Spleen (tissue), 11 donors: ENCODE results near the gene SLC44A1. TPM values are rescaled to one million over a fixed set of nuclear protein-coding genes. Genes with fewer than 3 reads are reported as not detected.

Source experiments
- DNase-seq: peaks from one replicate; pipeline ENCODE4 v3.0.0-alpha.2; 2020
- H3K27ac ChIP-seq, 8 donors: fragments of 200-600 bp; sonication (generic) in 7 of 8; 1 replicate in 4 of 8; 2 replicates in 4 of 8; pipeline versions ENCODE4 v1.5.0 to v1.8.0; 2016 to 2021; ENCODE audit warnings: inconsistent platforms in 4 of 8, mild to moderate bottlenecking in 4 of 8, moderate library complexity in 1 of 8
- H3K27me3 ChIP-seq, 7 donors: fragments of 200-600 bp; sonication (generic) in 6 of 7; replicated peaks in 1 of 7; 1 replicate in 4 of 7; 2 replicates in 3 of 7; pipeline versions ENCODE4 v1.5.0 to v1.8.0; 2016 to 2021; ENCODE audit warnings: inconsistent platforms in 3 of 7, mild to moderate bottlenecking in 1 of 7
- H3K36me3 ChIP-seq, 6 donors: fragments of 200-600 bp; sonication (generic) in 5 of 6; 1 replicate in 4 of 6; 2 replicates in 2 of 6; pipeline versions ENCODE4 v1.5.0 to v1.8.0; 2016 to 2021; ENCODE audit warnings: inconsistent platforms in 2 of 6
- H3K4me1 ChIP-seq, 6 donors: fragments of 200-600 bp; sonication (generic) in 5 of 6; 1 replicate in 3 of 6; 2 replicates in 3 of 6; pipeline versions ENCODE4 v1.5.0 to v1.8.0; 2016 to 2021; ENCODE audit warnings: inconsistent platforms in 3 of 6
- H3K4me3 ChIP-seq, 8 donors: fragments of 200-600 bp; sonication (generic) in 7 of 8; 1 replicate in 4 of 8; 2 replicates in 4 of 8; pipeline versions ENCODE4 v1.5.0 to v1.8.0; 2016 to 2021; ENCODE audit warnings: inconsistent platforms in 4 of 8, mild to moderate bottlenecking in 4 of 8, moderate library complexity in 2 of 8
- H3K9me3 ChIP-seq, 8 donors: fragments of 200-600 bp; sonication (generic) in 7 of 8; 1 replicate in 4 of 8; 2 replicates in 4 of 8; pipeline versions ENCODE4 v1.5.0 to v1.8.0; 2016 to 2021; ENCODE audit warnings: inconsistent platforms in 4 of 8
- POLR2A ChIP-seq, 3 donors: fragments of 450-650 bp; IDR thresholded peaks; one replicate each; pipeline ENCODE4 v1.5.1; 2017; ENCODE audit warnings: antibody characterized with exemption in 3 of 3, mild to moderate bottlenecking in 1 of 3
- POLR2AphosphoS5 ChIP-seq, 3 donors: sonication (generic); formaldehyde crosslinking; IDR thresholded peaks; one replicate each; pipeline ENCODE4 v1.5.1; 2017; ENCODE audit warnings: antibody characterized with exemption in 3 of 3
- WGBS, 5 donors: extraction: QIAGEN DNeasy Blood & Tissue Kit in 3 of 5; methylation state at CpG; one replicate each; pipeline versions ENCODE4 v1.1.5 to v1.1.7; 2013 to 2018; 5-methylcytosine and 5-hydroxymethylcytosine counted together
- intact Hi-C: fragments of 100-400 bp; cut with DNase I; formaldehyde crosslinking; loops from one replicate; pipeline ENCODE4 v1.15.0; 2023; ENCODE audit warnings: low total_unique reads
- polyA plus RNA-seq, 3 donors: library from polyadenylated mRNA; stranded (reverse); fragments of 200-250 nt; gene quantifications; one replicate each; pipeline ENCODE4 v1.2.1, GENCODE V29; 2013
- total RNA-seq, 7 donors: library from RNA; depleted of rRNA in 3 of 7; stranded (reverse); fragments of >200 nt in 3 of 7; fragmentation: NEBNext Ultra II Directional in 4 of 7; extraction: Animal tissue kit (Norgen Biotek cat#: 25700) in 4 of 7; gene quantifications; one replicate each; pipeline versions ENCODE4 v1.1.0 to v1.2.1, GENCODE V29; 2016 to 2021
- TF ChIP-seq, protein P1 (sequence below), 11 experiments: fragments of 200-600 bp in 7 of 11; fragments of 450-650 bp in 4 of 11; sonication (generic) in 4 of 11; IDR thresholded peaks in 8 of 11; conservative IDR thresholded peaks in 3 of 11; 1 replicate in 7 of 11; 2 replicates in 4 of 11; pipeline versions ENCODE4 v1.4.0 to v1.8.0; 2016 to 2021; ENCODE audit warnings: antibody characterized with exemption in 11 of 11, inconsistent platforms in 4 of 11, mild to moderate bottlenecking in 1 of 11
- donor health status: healthy with polysubstance abuse.
- donor health status: DM: no; HTN: no; CAD: no; lungs with moderate emphysema.
- donor health status: DM: no; HTN: no; CAD: no.
- donor health status: Bipolar disorder and iron deficiency.
- donor health status: healthy.
- donor health status: DM: no; HTN: no; CAD: no.
- donor health status: DM: yes; HTN: yes; CAD: no.

The SLC44A1 gene
- total and polyA plus RNA-seq, 10 donors = 3.1 to 27.5 (median 21.9) TPM

DNA sequence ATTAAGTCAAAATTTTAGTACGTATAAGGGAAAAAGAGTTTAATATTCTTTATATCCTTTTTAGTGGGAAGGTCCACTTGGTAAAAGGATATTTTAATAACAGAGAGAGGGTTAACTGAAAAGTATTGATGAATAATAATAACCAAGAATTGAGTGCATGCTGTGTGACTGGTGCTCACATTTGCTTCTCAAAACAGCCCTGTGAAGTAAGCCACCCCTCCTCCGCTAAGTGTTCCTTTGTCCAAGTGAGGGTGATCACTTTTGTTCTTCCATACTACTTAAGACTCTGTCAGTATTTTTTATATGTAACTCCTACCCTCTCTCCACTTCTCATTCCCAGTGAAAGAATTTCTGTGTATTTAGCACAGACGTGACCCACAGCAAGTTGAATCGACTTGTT is 51.5 kb downstream of the SLC44A1 start:
- Histone ChIP-seq H3K27ac (peak overlapping the region in 1 of 8 donors; percentile 46), H3K9me3 (no peaks in the 10 kb centered on the region), H3K4me1 (peaks cover 0 to 21% (median 0%) of the 10 kb centered on the region in 6 donors), H3K4me3 (no peak overlapping the region), H3K27me3 (no peaks in the 10 kb centered on the region), H3K36me3 (peaks cover 0 to 24% (median 9%) of the 10 kb centered on the region in 6 donors)
- TF ChIP-seq, protein P1, sequence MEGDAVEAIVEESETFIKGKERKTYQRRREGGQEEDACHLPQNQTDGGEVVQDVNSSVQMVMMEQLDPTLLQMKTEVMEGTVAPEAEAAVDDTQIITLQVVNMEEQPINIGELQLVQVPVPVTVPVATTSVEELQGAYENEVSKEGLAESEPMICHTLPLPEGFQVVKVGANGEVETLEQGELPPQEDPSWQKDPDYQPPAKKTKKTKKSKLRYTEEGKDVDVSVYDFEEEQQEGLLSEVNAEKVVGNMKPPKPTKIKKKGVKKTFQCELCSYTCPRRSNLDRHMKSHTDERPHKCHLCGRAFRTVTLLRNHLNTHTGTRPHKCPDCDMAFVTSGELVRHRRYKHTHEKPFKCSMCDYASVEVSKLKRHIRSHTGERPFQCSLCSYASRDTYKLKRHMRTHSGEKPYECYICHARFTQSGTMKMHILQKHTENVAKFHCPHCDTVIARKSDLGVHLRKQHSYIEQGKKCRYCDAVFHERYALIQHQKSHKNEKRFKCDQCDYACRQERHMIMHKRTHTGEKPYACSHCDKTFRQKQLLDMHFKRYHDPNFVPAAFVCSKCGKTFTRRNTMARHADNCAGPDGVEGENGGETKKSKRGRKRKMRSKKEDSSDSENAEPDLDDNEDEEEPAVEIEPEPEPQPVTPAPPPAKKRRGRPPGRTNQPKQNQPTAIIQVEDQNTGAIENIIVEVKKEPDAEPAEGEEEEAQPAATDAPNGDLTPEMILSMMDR (IDR thresholded peaks at IDR 0.05 in 8 of 11, conservative IDR thresholded peaks at IDR 0.05 in 3 of 11) = no peak
- TF ChIP-seq POLR2A (IDR thresholded peaks at IDR 0.05) = no peak
- WGBS, 5 donors = 81 to 96% (median 88%) methylated on average over 4 of the region's 4 CpGs
- no peak for DNase-seq
- intact Hi-C loops = no loop called here

DNA sequence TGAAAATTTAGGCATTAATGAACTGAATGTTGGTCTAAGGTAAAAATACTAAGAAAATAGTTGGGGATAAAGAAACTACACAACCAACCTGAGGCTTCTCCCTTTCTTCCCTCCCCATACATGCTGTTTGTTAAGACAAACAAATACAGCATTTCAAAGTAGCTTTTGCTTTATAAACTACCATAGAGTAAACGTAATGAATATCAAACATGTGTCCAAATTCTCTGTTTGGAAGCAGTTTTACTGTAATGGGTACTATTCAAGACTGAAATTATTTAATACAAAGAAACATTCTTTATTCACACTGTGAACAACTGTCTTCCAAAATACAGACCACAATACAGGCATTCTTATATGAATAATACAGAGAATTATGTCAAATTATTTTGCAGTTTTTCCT is 52.0 kb downstream of the SLC44A1 start:
- intact Hi-C loops = no loop called here
- TF ChIP-seq POLR2AphosphoS5 (IDR thresholded peaks at IDR 0.05) (no peak), POLR2A (IDR thresholded peaks at IDR 0.05) (no peak)
- TF ChIP-seq, protein P1 (IDR thresholded peaks at IDR 0.05 in 8 of 11, conservative IDR thresholded peaks at IDR 0.05 in 3 of 11) = no peak

DNA sequence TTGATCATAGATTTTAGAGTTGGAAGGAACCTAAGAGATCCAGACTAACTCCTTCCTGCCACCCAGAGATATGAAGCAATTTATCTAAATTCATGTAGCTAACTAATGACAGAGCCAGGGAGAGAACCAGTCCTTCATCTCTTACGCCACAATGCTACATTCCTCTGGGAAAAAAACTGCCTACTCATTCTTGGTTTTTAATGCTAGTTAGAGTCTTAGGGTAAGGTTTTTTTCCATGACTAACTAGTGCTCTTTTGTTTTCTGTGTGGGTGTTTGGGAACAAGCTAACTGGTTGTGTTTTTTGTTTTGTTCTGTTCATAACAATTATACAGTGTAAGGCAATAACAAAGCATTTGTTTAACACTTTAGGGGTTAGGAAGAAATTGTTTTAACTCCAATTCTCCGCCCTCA is 52.4 kb downstream of the SLC44A1 start:
- Histone ChIP-seq H3K27ac (peak overlapping the region in 2 of 8 donors; percentile 6 to 46), H3K9me3 (no peaks in the 10 kb centered on the region), H3K36me3 (peaks cover 0 to 30% (median 9%) of the 10 kb centered on the region in 6 donors), H3K27me3 (no peaks in the 10 kb centered on the region), H3K4me3 (no peak overlapping the region), H3K4me1 (peaks cover 0 to 13% (median 0%) of the 10 kb centered on the region in 6 donors)
- DNase-seq = no peak
- intact Hi-C loops = no loop called here
- TF ChIP-seq POLR2AphosphoS5 (IDR thresholded peaks at IDR 0.05) (no peak), POLR2A (IDR thresholded peaks at IDR 0.05) (no peak)
- TF ChIP-seq, protein P1 (IDR thresholded peaks at IDR 0.05 in 8 of 11, conservative IDR thresholded peaks at IDR 0.05 in 3 of 11) = no peak
- 38 to 77% (median 43%) methylated on average over 2 of the region's 2 CpGs for WGBS, 5 donors

More for the DNA sequence above, 52.0 kb downstream of the SLC44A1 start:
- 72 to 86% (median 80%) methylated on average over 1 of the region's 1 CpG for WGBS, 5 donors
- Histone ChIP-seq H3K9me3 (no peaks in the 10 kb centered on the region), H3K4me1 (peaks cover 0 to 16% (median 0%) of the 10 kb centered on the region in 6 donors), H3K27ac (peak overlapping the region in 1 of 8 donors; percentile 46), H3K27me3 (no peaks in the 10 kb centered on the region), H3K36me3 (peaks cover 0 to 28% (median 9%) of the 10 kb centered on the region in 6 donors), H3K4me3 (no peak overlapping the region)
- DNase-seq = no peak

DNA sequence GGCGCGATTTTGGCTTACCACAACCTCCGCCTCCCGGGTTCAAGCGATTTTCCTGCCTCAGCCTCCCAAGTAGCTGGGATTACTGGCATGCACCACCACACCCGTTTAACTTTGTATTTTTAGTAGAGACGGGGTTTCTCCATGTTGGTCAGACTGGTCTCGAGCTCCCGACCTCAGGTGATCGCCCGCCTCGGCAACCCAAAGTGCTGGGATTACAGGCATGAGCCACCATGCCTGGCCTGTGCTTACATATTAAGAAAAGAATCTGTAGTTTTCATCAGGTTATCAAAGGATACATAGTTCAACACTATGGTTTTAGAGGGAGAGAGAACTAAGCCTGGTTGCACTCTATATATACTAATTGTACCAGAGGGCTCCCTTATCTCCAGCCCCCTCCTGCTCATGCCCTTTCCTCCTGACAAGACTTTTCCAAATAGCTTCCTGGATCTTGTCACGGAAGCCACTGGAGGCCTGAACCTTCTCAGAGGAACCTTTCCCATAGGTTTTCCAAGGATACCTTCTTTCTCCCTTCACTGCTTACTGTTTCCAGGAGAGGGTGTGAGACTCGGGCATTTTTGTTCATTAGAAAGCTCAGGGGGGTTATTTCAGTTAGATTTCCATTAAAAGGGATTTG is 53.1 kb downstream of the SLC44A1 start:
- H3K27ac ChIP-seq = peak overlapping the region in 2 of 8 donors; percentile 6 to 46
- no peak for DNase-seq
- no peaks in the 10 kb centered on the region for H3K9me3 ChIP-seq
- H3K4me3 ChIP-seq = no peak overlapping the region
- intact Hi-C loops = no loop called here
- TF ChIP-seq POLR2A (IDR thresholded peaks at IDR 0.05) (no peak), POLR2AphosphoS5 (IDR thresholded peaks at IDR 0.05) (no peak)
- TF ChIP-seq, protein P1 (IDR thresholded peaks at IDR 0.05 in 8 of 11, conservative IDR thresholded peaks at IDR 0.05 in 3 of 11) = no peak
- H3K4me1 ChIP-seq = peaks cover 0 to 13% (median 0%) of the 10 kb centered on the region in 6 donors
- peaks cover 0 to 34% (median 9%) of the 10 kb centered on the region in 6 donors for H3K36me3 ChIP-seq
- 93 to 96% (median 96%) methylated on average over 14 of the region's 14 CpGs for WGBS, 5 donors
- no peaks in the 10 kb centered on the region for H3K27me3 ChIP-seq
